ENCODE measurements around the gene SSR1. TPM values are rescaled to one million over a fixed set of nuclear protein-coding genes. Genes with fewer than 3 reads are reported as not detected.

SSR1 gene
- total RNA-seq, 1 donor from 2014 or later, result 62.5 TPM

- DNase-seq (no peak), ATAC-seq (no peak)
- intact Hi-C loops (cut with micrococcal nuclease), result no loop called here
Observed at GRCh38 chr6:7230956-7231713, 81.9 kb downstream of the SSR1 start.

GRCh38 chr6:7230327-7230691 lies 82.7 kb downstream of the SSR1 start:
- DNase-seq (no peak), ATAC-seq (no peak)
- intact Hi-C loops (cut with micrococcal nuclease), result no loop called here

DNA sequence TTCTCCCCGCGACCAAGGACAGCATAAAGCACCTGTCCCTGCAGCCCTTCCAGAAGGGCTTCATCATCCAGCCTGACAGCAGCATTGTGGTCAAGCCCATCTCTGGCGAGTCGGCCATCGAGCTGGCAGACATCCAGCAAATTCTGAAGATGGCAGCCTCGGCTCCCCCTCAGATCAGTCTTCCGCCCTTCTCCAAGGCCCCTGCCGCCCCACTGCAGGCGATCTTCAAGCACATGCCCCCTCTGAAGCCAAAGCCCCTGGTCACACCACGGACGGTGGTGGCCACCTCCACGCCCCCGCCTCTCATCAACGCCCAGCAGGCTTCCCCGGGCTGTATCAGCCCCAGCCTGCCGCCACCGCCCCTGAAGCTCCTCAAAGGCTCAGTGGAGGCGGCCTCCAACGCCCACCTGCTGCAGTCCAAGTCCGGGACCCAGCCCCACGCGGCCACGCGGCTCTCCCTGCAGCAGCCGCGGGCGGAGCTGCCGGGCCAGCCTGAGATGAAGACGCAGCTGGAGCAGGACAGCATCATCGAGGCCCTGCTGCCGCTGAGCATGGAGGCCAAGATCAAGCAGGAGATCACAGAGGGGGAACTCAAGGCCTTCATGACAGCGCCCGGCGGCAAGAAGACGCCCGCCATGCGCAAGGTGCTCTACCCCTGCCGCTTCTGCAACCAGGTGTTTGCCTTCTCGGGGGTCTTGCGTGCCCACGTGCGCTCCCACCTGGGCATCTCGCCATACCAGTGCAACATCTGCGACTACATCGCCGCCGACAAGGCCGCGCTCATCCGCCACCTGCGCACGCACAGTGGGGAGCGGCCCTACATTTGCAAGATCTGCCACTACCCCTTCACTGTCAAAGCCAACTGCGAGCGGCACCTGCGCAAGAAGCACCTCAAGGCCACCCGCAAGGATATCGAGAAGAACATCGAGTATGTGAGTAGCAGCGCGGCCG lies 83.3 kb downstream of the SSR1 start:
- no peak for DNase-seq
- ATAC-seq, result no peak
- intact Hi-C loops (cut with micrococcal nuclease), result no loop called here

GRCh38 chr6:7228662-7229375 lies 84.2 kb downstream of the SSR1 start:
- ATAC-seq, result no peak
- intact Hi-C loops (cut with micrococcal nuclease), result no loop called here

DNA sequence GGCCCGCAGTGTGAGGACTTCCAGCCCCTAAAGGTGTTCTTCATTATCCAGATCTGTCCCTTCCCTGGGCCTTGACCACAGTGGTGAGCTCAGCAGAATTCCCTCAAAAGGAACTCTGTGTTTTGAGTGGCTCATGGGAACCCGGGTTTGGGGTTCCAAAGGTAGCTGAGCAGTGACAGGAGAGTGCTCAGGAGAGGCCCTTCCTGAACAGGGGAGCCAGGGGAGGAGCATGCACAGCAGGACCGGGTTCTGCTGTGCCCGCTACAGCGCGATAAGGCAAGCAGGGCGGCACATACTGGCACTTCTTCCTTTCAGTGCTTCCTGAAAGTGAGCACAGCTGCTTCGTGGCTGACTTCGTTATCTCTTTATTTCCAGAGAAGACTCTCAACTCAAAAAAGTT lies 88.3 kb downstream of the SSR1 start:
- DNase-seq (peak; percentile 59), ATAC-seq (peak; percentile 79)
- intact Hi-C loops (cut with micrococcal nuclease), result no loop called here

More at GRCh38 chr6:7228662-7229375, 84.2 kb downstream of the SSR1 start:
- DNase-seq, result no peak

GRCh38 chr6:7222197-7222596 lies 90.8 kb downstream of the SSR1 start:
- intact Hi-C loops (cut with micrococcal nuclease), result no loop called here
- DNase-seq (no peak), ATAC-seq (peak; percentile 4)

DNA sequence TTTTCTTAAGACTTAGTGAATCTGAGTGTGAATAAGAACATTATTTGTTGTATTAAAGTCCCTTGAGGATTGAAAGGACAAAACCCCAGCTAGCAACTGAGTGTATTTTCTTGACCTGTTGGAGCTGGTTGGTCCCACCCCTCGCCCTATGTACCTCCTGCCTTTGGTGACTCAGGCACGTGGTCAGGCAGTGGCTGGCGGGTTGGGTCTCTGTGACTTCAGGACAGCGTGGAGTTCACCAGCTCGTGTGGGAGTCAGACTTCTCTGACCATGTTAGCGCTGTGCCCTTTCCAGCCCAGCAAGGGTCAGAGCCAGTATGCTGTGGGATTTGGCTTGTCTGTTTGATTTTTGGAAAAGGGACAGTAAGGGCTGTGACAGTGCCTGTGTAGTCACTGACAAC lies 93.7 kb downstream of the SSR1 start:
- intact Hi-C loops (cut with micrococcal nuclease), result no loop called here
- ATAC-seq (peak; percentile 26), DNase-seq (no peak)

- ATAC-seq (no peak), DNase-seq (no peak)
- intact Hi-C loops (cut with micrococcal nuclease), result no loop called here
Observed at GRCh38 chr6:7218406-7218988, 94.5 kb downstream of the SSR1 start.

Other genes with a start within 250 kb of the SSR1 start
- 36.2 TPM for gene RREB1, start 205.2 kb downstream of the SSR1 start, total RNA-seq
- not detected for gene CAGE1, start 76.5 kb upstream of the SSR1 start, total RNA-seq
- gene RIOK1, start 76.6 kb upstream of the SSR1 start, total RNA-seq, result 10.8 TPM
- gene DSP, start 228.5 kb upstream of the SSR1 start, total RNA-seq, result 314 TPM

All from left ventricle myocardium superior (tissue), 1 donor.